ENCODE data around the gene NRIP1. TPM values are rescaled to one million over a fixed set of nuclear protein-coding genes. Genes with fewer than 3 reads are reported as not detected.

The NRIP1 gene
- polyA plus RNA-seq, 1 donor (not counting 4 experiments of a cell fraction or from before 2014, with no cell fraction given): 25.5 TPM

- TF ChIP-seq EZH2 (IDR thresholded peaks at IDR 0.05; ENCODE audit: low read length) (no peak), CTCF (optimal IDR thresholded peaks at IDR 0.05 in 1 of 3, IDR thresholded peaks at IDR 0.05 in 1 of 3, conservative IDR thresholded peaks at IDR 0.05 in 1 of 3; ENCODE audit: extremely low read depth in 1 of 3, insufficient read depth in 2 of 3, low read length in 3 of 3) (no peak)
- dilution Hi-C loops (cut with MboI; ENCODE audit: extremely low pct_ligation_motif_present, low sequenced_read_pairs): no loop called here
- Histone ChIP-seq H3K36me3 (ENCODE audit: control insufficient read depth in 2 of 2, extremely low read depth in 1 of 2, insufficient read depth in 2 of 2, low read length in 2 of 2) (no peaks in the 10 kb centered on the region), H3K4me3 (ENCODE audit: control insufficient read depth in 2 of 3, extremely low read depth in 1 of 3, insufficient read depth in 2 of 3, low read depth in 1 of 3, low read length in 3 of 3) (no peak overlapping the region), H3K4me2 (ENCODE audit: control insufficient read depth, extremely low read depth, insufficient read depth, low read depth, low read length) (no peak overlapping the region), H4K20me1 (ENCODE audit: control insufficient read depth, extremely low read depth, insufficient read depth, low read length) (no peaks in the 10 kb centered on the region), H3K27ac (ENCODE audit: control insufficient read depth, insufficient read depth, low read length) (no peak overlapping the region), H3K9me3 (ENCODE audit: control insufficient read depth, low read depth, low read length) (no peaks in the 10 kb centered on the region), H3K79me2 (ENCODE audit: control insufficient read depth, insufficient read depth, low read length) (no peaks in the 10 kb centered on the region), H3K9me1 (ENCODE audit: control insufficient read depth, extremely low read depth, insufficient read depth, low read length) (no peaks in the 10 kb centered on the region), H3K4me1 (ENCODE audit: control insufficient read depth, extremely low read depth, insufficient read depth, low read length) (no peaks in the 10 kb centered on the region), H3K9ac (ENCODE audit: control insufficient read depth, extremely low read depth, insufficient read depth, low read length) (no peak overlapping the region), H2AFZ (ENCODE audit: control insufficient read depth, low read length) (no peak overlapping the region), H3K27me3 (ENCODE audit: control insufficient read depth, extremely low read depth, insufficient read depth, low read length) (no peaks in the 10 kb centered on the region)
- DNase-seq (ENCODE audit: low read depth, low spot score) (no peak), FAIRE-seq (no peak)
Measured at GRCh38 chr21:15095326-15095725, 30.5 kb upstream of the NRIP1 start.

- Histone ChIP-seq H3K9ac (ENCODE audit: control insufficient read depth, extremely low read depth, insufficient read depth, low read length) (no peak overlapping the region), H2AFZ (ENCODE audit: control insufficient read depth, low read length) (no peak overlapping the region), H3K4me2 (ENCODE audit: control insufficient read depth, extremely low read depth, insufficient read depth, low read depth, low read length) (no peak overlapping the region), H3K4me1 (ENCODE audit: control insufficient read depth, extremely low read depth, insufficient read depth, low read length) (no peaks in the 10 kb centered on the region), H3K9me3 (ENCODE audit: control insufficient read depth, low read depth, low read length) (no peaks in the 10 kb centered on the region), H3K4me3 (ENCODE audit: control insufficient read depth in 2 of 3, extremely low read depth in 1 of 3, insufficient read depth in 2 of 3, low read depth in 1 of 3, low read length in 3 of 3) (no peak overlapping the region), H3K27ac (ENCODE audit: control insufficient read depth, insufficient read depth, low read length) (no peak overlapping the region), H3K79me2 (ENCODE audit: control insufficient read depth, insufficient read depth, low read length) (no peaks in the 10 kb centered on the region), H3K9me1 (ENCODE audit: control insufficient read depth, extremely low read depth, insufficient read depth, low read length) (no peaks in the 10 kb centered on the region), H3K27me3 (ENCODE audit: control insufficient read depth, extremely low read depth, insufficient read depth, low read length) (no peaks in the 10 kb centered on the region), H4K20me1 (ENCODE audit: control insufficient read depth, extremely low read depth, insufficient read depth, low read length) (no peaks in the 10 kb centered on the region), H3K36me3 (ENCODE audit: control insufficient read depth in 2 of 2, extremely low read depth in 1 of 2, insufficient read depth in 2 of 2, low read length in 2 of 2) (no peaks in the 10 kb centered on the region)
- DNase-seq (ENCODE audit: low read depth, low spot score): no peak
- dilution Hi-C loops (cut with MboI; ENCODE audit: extremely low pct_ligation_motif_present, low sequenced_read_pairs): no loop called here
- no peak for TF ChIP-seq CTCF (optimal IDR thresholded peaks at IDR 0.05 in 1 of 3, IDR thresholded peaks at IDR 0.05 in 1 of 3, conservative IDR thresholded peaks at IDR 0.05 in 1 of 3; ENCODE audit: extremely low read depth in 1 of 3, insufficient read depth in 2 of 3, low read length in 3 of 3)
- no peak for TF ChIP-seq EZH2 (IDR thresholded peaks at IDR 0.05; ENCODE audit: low read length)
- FAIRE-seq: no peak
Measured at GRCh38 chr21:15094706-15095105, 29.9 kb upstream of the NRIP1 start.
